GM23248 (cell line): ENCODE data around the gene KAZN.

ENCODE experiments used
- EZH2 ChIP-seq: fragments of 200-600 bp; sonication (generic); IDR thresholded peaks from 2 replicates; pipeline ENCODE4 v1.6.1; 2018; ENCODE audit warnings: antibody characterized with exemption, mild to moderate bottlenecking; ENCODE audit not compliant: insufficient read depth, poor library complexity, severe bottlenecking
- EZH2phosphoT487 ChIP-seq: fragments of 200-600 bp; sonication (generic); IDR thresholded peaks from 2 replicates; pipeline ENCODE4 v1.6.1; 2018; ENCODE audit warnings: antibody characterized with exemption, moderate library complexity, mild to moderate bottlenecking, low read depth; ENCODE audit not compliant: insufficient read depth

DNA sequence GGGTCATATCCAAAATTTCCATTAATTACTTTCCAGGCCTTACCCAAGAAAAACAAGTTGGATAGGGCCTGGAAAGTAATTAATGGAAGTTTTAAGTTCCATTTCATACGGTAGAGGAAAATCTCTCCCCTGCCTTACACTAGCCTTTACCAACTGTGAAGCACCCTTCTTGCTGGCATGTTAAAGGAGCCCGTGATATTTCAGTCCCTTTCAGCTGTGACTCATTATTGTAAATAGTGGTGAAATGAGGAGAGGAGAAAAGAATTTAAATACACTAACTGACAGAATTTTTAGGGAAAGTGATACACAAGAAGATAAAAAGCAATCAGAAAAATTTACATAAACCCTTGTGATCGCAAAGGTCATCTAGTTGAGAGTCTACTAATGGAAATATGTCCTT lies 20.3 kb upstream of the KAZN start:
- no peak for TF ChIP-seq EZH2phosphoT487
- no peak for TF ChIP-seq EZH2
